SK-N-SH (cell line): Measurements from ENCODE around the gene CCDC175. TPM values are rescaled to one million over a fixed set of nuclear protein-coding genes. Genes with fewer than 3 reads are reported as not detected.

Experiments
- CTCF ChIA-PET: fragments of 300-600, 350-600 bp; formaldehyde crosslinking; extraction: SDS; loops from one replicate; lab custom pipeline; 2021; lab: Yijun Ruan, JAX
- POLR2A ChIA-PET: fragments of 350-600 bp; sonication (Branson Sonifier 250); formaldehyde crosslinking; extraction: SDS; loops from one replicate; lab custom pipeline; 2020; ENCODE audit warnings: antibody characterized with exemption, inconsistent platforms; lab: Yijun Ruan, JAX
- DNase-seq: peaks from one replicate; pipeline ENCODE4 v3.0.0; 2012
- H2AFZ ChIP-seq: fragments of 200-600 bp; sonication (generic); 2 replicates; pipeline ENCODE4 v1.8.1; 2016; ENCODE audit warnings: antibody characterized with exemption, mild to moderate bottlenecking, low read depth
- H3F3A ChIP-seq: fragments of 200-600 bp; sonication (generic); replicated peaks from 2 replicates; pipeline ENCODE3; 2016; ENCODE audit warnings: antibody characterized with exemption, mild to moderate bottlenecking; ENCODE audit not compliant: insufficient read depth
- H3K27ac ChIP-seq, 2 experiments: fragments of 200-500 bp in 1 of 2; fragments of 200-600 bp in 1 of 2; sonication (Bioruptor generic) in 1 of 2; sonication (generic), shearing (Covaris generic) in 1 of 2; 2 replicates each; pipeline versions ENCODE4 v1.5.1 to v1.6.1; 2014 to 2016; ENCODE audit warnings: low read depth in 2 of 2, inconsistent platforms in 1 of 2, low read length in 1 of 2, mild to moderate bottlenecking in 1 of 2, mixed read lengths in 1 of 2
- H3K27me3 ChIP-seq: fragments of 200-600 bp; sonication (generic), shearing (Covaris generic); 2 replicates; pipeline ENCODE4 v1.6.1; 2016; ENCODE audit warnings: mixed run types; ENCODE audit not compliant: insufficient read depth
- H3K36me3 ChIP-seq, 2 experiments: fragments of 200-500 bp in 1 of 2; fragments of 200-600 bp in 1 of 2; sonication (Bioruptor generic) in 1 of 2; sonication (generic) in 1 of 2; replicated peaks in 1 of 2; 2 replicates each; pipeline versions ENCODE3 to v1.5.1; 2014 to 2016; ENCODE audit warnings: low read length in 1 of 2, mild to moderate bottlenecking in 1 of 2; ENCODE audit not compliant: insufficient read depth in 2 of 2, control insufficient read depth in 1 of 2
- H3K4me1 ChIP-seq, 2 experiments: fragments of 200-500 bp in 1 of 2; fragments of 200-600 bp in 1 of 2; sonication (Bioruptor generic) in 1 of 2; sonication (generic), shearing (Covaris generic) in 1 of 2; 2 replicates each; pipeline versions ENCODE4 v1.5.1 to v1.6.1; 2014 to 2016; ENCODE audit warnings: low read depth in 1 of 2, low read length in 1 of 2, mixed run types in 1 of 2; ENCODE audit not compliant: insufficient read depth in 2 of 2, control insufficient read depth in 1 of 2
- H3K4me2 ChIP-seq: fragments of 200-600 bp; sonication (generic), shearing (Covaris generic); 2 replicates; pipeline ENCODE4 v1.6.1; 2017; ENCODE audit warnings: mixed run types
- H3K4me3 ChIP-seq, 2 experiments: fragments of 200-500 bp in 1 of 2; fragments of 200-600 bp in 1 of 2; sonication (Bioruptor generic) in 1 of 2; sonication (generic), shearing (Covaris generic) in 1 of 2; 2 replicates each; pipeline versions ENCODE4 v1.5.1 to v1.8.1; 2014 to 2016; ENCODE audit warnings: low read depth in 2 of 2, inconsistent platforms in 1 of 2, low read length in 1 of 2, mild to moderate bottlenecking in 1 of 2, mixed read lengths in 1 of 2, moderate library complexity in 1 of 2
- H3K79me2 ChIP-seq: fragments of 200-600 bp; sonication (generic); 2 replicates; pipeline ENCODE4 v1.8.1; 2017; ENCODE audit warnings: mild to moderate bottlenecking; ENCODE audit not compliant: insufficient read depth
- H3K9ac ChIP-seq: fragments of 200-600 bp; sonication (generic); 2 replicates; pipeline ENCODE4 v1.6.1; 2017; ENCODE audit warnings: mixed run types
- H3K9me2 ChIP-seq: fragments of 200-600 bp; sonication (generic); 2 replicates; pipeline ENCODE4 v1.6.1; 2017; ENCODE audit warnings: mixed run types
- H3K9me3 ChIP-seq: fragments of 200-600 bp; sonication (generic); 2 replicates; pipeline ENCODE4 v1.6.1; 2017; ENCODE audit warnings: mixed run types, mild to moderate bottlenecking, moderate library complexity
- H4K20me1 ChIP-seq: fragments of 200-600 bp; sonication (generic); 2 replicates; pipeline ENCODE4 v1.6.1; 2017; ENCODE audit warnings: mild to moderate bottlenecking, mixed run types; ENCODE audit not compliant: insufficient read depth
- CHD2 ChIP-seq: fragments of 150-350 bp; IDR thresholded peaks from 2 replicates; pipeline ENCODE4 v1.6.1; 2018; ENCODE audit warnings: low read length; ENCODE audit not compliant: partially characterized antibody
- ELF1 ChIP-seq: IDR thresholded peaks from 2 replicates; pipeline ENCODE4 v1.4.0; 2012
- GABPA ChIP-seq: IDR thresholded peaks from 2 replicates; pipeline ENCODE4 v1.4.0; 2012; ENCODE audit warnings: low read depth, mild to moderate bottlenecking
- GATA2 ChIP-seq: sonication (generic); formaldehyde crosslinking; IDR thresholded peaks from 2 replicates; pipeline ENCODE4 v1.5.0; 2020; ENCODE audit warnings: mild to moderate bottlenecking, missing genetic modification reagents
- JUND ChIP-seq: IDR thresholded peaks from 2 replicates; pipeline ENCODE4 v1.4.0; 2012
- MAX ChIP-seq: IDR thresholded peaks from 2 replicates; pipeline ENCODE4 v1.4.0; 2012; ENCODE audit warnings: low read depth
- NFIC ChIP-seq: IDR thresholded peaks from 2 replicates; pipeline ENCODE4 v1.4.0; 2012; ENCODE audit warnings: borderline replicate concordance
- PBX3 ChIP-seq: IDR thresholded peaks from 2 replicates; pipeline ENCODE4; 2012
- POLR2AphosphoS5 ChIP-seq: IDR thresholded peaks from 2 replicates; pipeline ENCODE4 v1.6.1; 2012; ENCODE audit warnings: low read depth, low read length
- RCOR1 ChIP-seq: fragments of 150-350 bp; IDR thresholded peaks from 2 replicates; pipeline ENCODE4 v1.6.1; 2017; ENCODE audit warnings: antibody characterized with exemption, low read length
- RXRA ChIP-seq: IDR thresholded peaks from 2 replicates; pipeline ENCODE4 v1.4.0; 2012; ENCODE audit warnings: low read depth, mild to moderate bottlenecking, borderline replicate concordance
- SIN3A ChIP-seq: IDR thresholded peaks from 2 replicates; pipeline ENCODE4 v1.6.1; 2012; ENCODE audit warnings: low read depth, mild to moderate bottlenecking, low read length, moderate library complexity, borderline replicate concordance
- SMC3 ChIP-seq: IDR thresholded peaks from 2 replicates; pipeline ENCODE4 v1.6.1; 2012; ENCODE audit warnings: low read depth, low read length, improper control_type of control experiment
- TCF12 ChIP-seq: IDR thresholded peaks from 2 replicates; pipeline ENCODE4 v1.4.0; 2012
- TEAD4 ChIP-seq: IDR thresholded peaks from 2 replicates; pipeline ENCODE4 v1.4.0; 2012; ENCODE audit warnings: mild to moderate bottlenecking, borderline replicate concordance; ENCODE audit not compliant: insufficient read depth
- YY1 ChIP-seq: IDR thresholded peaks from 2 replicates; pipeline ENCODE4 v1.4.0; 2012; ENCODE audit warnings: low read depth, mild to moderate bottlenecking
- WGBS: methylation state at CpG from one replicate; pipeline ENCODE4 v1.1.6; 2017; ENCODE audit warnings: low lambda C conversion rate; 5-methylcytosine and 5-hydroxymethylcytosine counted together
- polyA plus RNA-seq, 3 experiments: library from polyadenylated mRNA; depleted of rRNA; stranded (reverse); fragments of >200 nt; gene quantifications; 2 replicates each; pipeline ENCODE4 v1.2.3, GENCODE V29; 2012
- TF ChIP-seq, protein P1 (sequence below): fragments of 150-350 bp; IDR thresholded peaks from 2 replicates; pipeline ENCODE4 v1.6.1; 2016; ENCODE audit warnings: mild to moderate bottlenecking, low read depth, low read length
- TF ChIP-seq, protein P2 (sequence below): IDR thresholded peaks from 2 replicates; pipeline ENCODE4 v1.4.0; 2012; ENCODE audit warnings: low read depth, borderline replicate concordance
- TF ChIP-seq, protein P3 (sequence below): IDR thresholded peaks from 2 replicates; pipeline ENCODE4 v1.4.0; 2012; ENCODE audit warnings: low read depth, borderline replicate concordance

The CCDC175 gene
- polyA plus RNA-seq, 1 of the 3 experiments (the other 2 are of a cell fraction): not detected

DNA sequence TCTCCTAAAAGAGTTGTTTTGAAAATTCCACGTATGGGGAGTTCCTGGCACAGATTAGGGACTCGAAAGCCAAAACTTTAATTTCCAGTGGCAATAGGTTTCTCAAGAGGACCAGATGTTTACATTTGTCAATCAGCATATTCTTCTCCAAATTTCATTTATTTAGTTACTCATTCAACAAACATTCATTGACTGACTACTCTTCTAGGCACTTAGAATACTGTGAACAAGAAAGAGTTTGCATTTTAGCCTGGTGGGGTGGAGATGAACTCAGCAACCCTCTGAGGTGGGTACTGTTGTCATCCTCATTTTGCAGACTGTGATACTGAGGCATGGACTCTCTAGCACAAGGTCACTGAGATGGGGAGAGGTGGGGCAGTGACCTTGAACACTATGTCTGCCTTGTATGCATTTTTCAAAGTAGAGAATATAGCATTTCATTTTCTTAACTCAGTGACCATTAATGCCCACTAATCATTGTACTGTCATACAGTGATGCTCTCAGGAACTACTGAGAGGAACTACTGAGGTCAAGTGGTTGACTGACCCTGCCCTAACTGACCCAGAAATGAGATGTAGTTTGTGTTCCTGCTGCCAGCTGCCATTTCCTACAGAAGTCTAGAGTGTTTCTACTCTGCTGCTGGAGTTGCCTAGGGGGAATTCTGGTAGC is 94.6 kb downstream of the CCDC175 start (continued):
- TF ChIP-seq, protein P1, sequence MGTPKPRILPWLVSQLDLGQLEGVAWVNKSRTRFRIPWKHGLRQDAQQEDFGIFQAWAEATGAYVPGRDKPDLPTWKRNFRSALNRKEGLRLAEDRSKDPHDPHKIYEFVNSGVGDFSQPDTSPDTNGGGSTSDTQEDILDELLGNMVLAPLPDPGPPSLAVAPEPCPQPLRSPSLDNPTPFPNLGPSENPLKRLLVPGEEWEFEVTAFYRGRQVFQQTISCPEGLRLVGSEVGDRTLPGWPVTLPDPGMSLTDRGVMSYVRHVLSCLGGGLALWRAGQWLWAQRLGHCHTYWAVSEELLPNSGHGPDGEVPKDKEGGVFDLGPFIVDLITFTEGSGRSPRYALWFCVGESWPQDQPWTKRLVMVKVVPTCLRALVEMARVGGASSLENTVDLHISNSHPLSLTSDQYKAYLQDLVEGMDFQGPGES: no peak
- TF ChIP-seq YY1 (no peak), ELF1 (no peak), TCF12 (no peak), CHD2 (no peak), NFIC (no peak), RCOR1 (no peak), POLR2AphosphoS5 (no peak), GABPA (no peak), TEAD4 (no peak), JUND (no peak), GATA2 (CRISPR knock-in tag) (no peak), SMC3 (no peak)

GRCh38 chr14:59481407-59481806 is 95.2 kb downstream of the CCDC175 start:
- H3K79me2 ChIP-seq: peaks cover 94% of the 10 kb centered on the region
- 96% methylated on average over 2 of the region's 2 CpGs for WGBS

More at GRCh38 chr14:59481407-59481806, 95.2 kb downstream of the CCDC175 start:
- Histone ChIP-seq H3K9me3 (no peaks in the 10 kb centered on the region), H3K4me3 (peak overlapping the region; percentile 68 to 89; a peak in 3 of 4 replicates), H3K27me3 (no peaks in the 10 kb centered on the region), H2AFZ (no peak overlapping the region), H3K9me2 (no peaks in the 10 kb centered on the region), H3K4me2 (peak overlapping the region; percentile 77), H3K9ac (peak overlapping the region; percentile 95), H3K27ac (peak overlapping the region in 1 of 2 experiments; percentile 99; a peak in 2 of 4 replicates), H4K20me1 (0 out of 2 replicates have a peak, but pooled peaks cover 4% of the 10 kb centered on the region), H3K36me3 (peaks cover 29 to 36% of the 10 kb centered on the region in 2 experiments), H3F3A (peaks cover 29% of the 10 kb centered on the region), H3K4me1 (peaks cover 12 to 26% of the 10 kb centered on the region in 2 experiments; a peak in 3 of 4 replicates)
- DNase-seq: no peak
- TF ChIP-seq ELF1: no peak
- no peak for TF ChIP-seq PBX3
- no peak for TF ChIP-seq SIN3A
- TF ChIP-seq, protein P2, sequence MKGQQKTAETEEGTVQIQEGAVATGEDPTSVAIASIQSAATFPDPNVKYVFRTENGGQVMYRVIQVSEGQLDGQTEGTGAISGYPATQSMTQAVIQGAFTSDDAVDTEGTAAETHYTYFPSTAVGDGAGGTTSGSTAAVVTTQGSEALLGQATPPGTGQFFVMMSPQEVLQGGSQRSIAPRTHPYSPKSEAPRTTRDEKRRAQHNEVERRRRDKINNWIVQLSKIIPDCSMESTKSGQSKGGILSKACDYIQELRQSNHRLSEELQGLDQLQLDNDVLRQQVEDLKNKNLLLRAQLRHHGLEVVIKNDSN: no peak
- no peak for TF ChIP-seq MAX
- TF ChIP-seq NFIC: no peak
- no peak for TF ChIP-seq RXRA
- no peak for TF ChIP-seq RCOR1
- TF ChIP-seq, protein P3, sequence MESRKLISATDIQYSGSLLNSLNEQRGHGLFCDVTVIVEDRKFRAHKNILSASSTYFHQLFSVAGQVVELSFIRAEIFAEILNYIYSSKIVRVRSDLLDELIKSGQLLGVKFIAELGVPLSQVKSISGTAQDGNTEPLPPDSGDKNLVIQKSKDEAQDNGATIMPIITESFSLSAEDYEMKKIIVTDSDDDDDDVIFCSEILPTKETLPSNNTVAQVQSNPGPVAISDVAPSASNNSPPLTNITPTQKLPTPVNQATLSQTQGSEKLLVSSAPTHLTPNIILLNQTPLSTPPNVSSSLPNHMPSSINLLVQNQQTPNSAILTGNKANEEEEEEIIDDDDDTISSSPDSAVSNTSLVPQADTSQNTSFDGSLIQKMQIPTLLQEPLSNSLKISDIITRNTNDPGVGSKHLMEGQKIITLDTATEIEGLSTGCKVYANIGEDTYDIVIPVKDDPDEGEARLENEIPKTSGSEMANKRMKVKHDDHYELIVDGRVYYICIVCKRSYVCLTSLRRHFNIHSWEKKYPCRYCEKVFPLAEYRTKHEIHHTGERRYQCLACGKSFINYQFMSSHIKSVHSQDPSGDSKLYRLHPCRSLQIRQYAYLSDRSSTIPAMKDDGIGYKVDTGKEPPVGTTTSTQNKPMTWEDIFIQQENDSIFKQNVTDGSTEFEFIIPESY: no peak
- TF ChIP-seq, protein P1: no peak
- CTCF ChIA-PET: no interaction called here
- POLR2A ChIA-PET: no interaction called here
